K562 (cell line): ENCODE measurements around the gene FRMPD1. TPM values are rescaled to one million over a fixed set of nuclear protein-coding genes. Genes with fewer than 3 reads are reported as not detected.

ENCODE experiments used
- BMI1 ChIP-seq: fragments of 150-350 bp; IDR thresholded peaks from 2 replicates; pipeline ENCODE4 v1.6.1; 2014; ENCODE audit warnings: low read length
- DMBX1 ChIP-seq: fragments of 250-450 bp; sonication (Bioruptor Pico); IDR thresholded peaks from 2 replicates; pipeline ENCODE4 v1.8.0; 2022; ENCODE audit warnings: inconsistent platforms, mild to moderate bottlenecking, moderate library complexity, borderline replicate concordance
- JUN ChIP-seq, 2 experiments: sonication (generic) in 1 of 2; formaldehyde crosslinking in 1 of 2; IDR thresholded peaks; 2 replicates each; pipeline versions ENCODE4 v1.6.1 to v1.8.0; 2012 to 2022; ENCODE audit warnings: borderline replicate concordance in 2 of 2, mild to moderate bottlenecking in 2 of 2, improper control_type of control experiment in 1 of 2, low read depth in 1 of 2, low read length in 1 of 2, missing genetic modification reagents in 1 of 2
- MGA ChIP-seq: fragments of 450-650 bp; IDR thresholded peaks from 2 replicates; pipeline ENCODE4 v1.6.1; 2016; ENCODE audit warnings: mild to moderate bottlenecking, moderate library complexity
- NR4A1 ChIP-seq, 2 experiments: fragments of 250-450 bp in 1 of 2; fragments of 450-650 bp in 1 of 2; sonication (Bioruptor Pico) in 1 of 2; IDR thresholded peaks; 2 replicates each; pipeline versions ENCODE4 v1.4.0 to v1.6.1; 2016 to 2020; ENCODE audit warnings: mild to moderate bottlenecking in 2 of 2, missing compliant biosample characterization in 1 of 2, missing genetic modification characterization in 1 of 2, moderate library complexity in 1 of 2
- PML ChIP-seq: IDR thresholded peaks from 2 replicates; pipeline ENCODE4 v1.6.1; 2012; ENCODE audit warnings: low read length, inconsistent platforms
- RUNX1 ChIP-seq: sonication (generic); IDR thresholded peaks from 2 replicates; pipeline ENCODE4 v1.6.1; 2016; ENCODE audit warnings: antibody characterized with exemption, low read depth
- TAF1 ChIP-seq: IDR thresholded peaks from 2 replicates; pipeline ENCODE4 v1.6.1; 2011; ENCODE audit warnings: mild to moderate bottlenecking, low read length, moderate library complexity; ENCODE audit not compliant: insufficient read depth, control insufficient read depth, severe bottlenecking; ENCODE audit errors: extremely low read depth
- ZSCAN32 ChIP-seq: fragments of 450-650 bp; formaldehyde crosslinking; IDR thresholded peaks from 2 replicates; pipeline ENCODE4 v1.4.0; 2020; ENCODE audit warnings: mild to moderate bottlenecking, moderate library complexity
- polyA plus RNA-seq, 8 experiments: library from polyadenylated mRNA; depleted of rRNA in 4 of 8; stranded (reverse) in 5 of 8; unstranded in 3 of 8; fragments of >200 nt; fragmentation: Nextera tagmentation in 2 of 8; fragmentation: Illumina TruSeq in 1 of 8; extraction: Ambion mirVana in 2 of 8; extraction: Trizol in 1 of 8; gene quantifications; 2 replicates each; pipeline versions ENCODE4 v1.2.1 to v1.2.3, GENCODE V29; 2011 to 2014; ENCODE audit warnings: inconsistent platforms in 1 of 8, missing spikeins in 1 of 8
- total RNA-seq, 7 experiments: library from RNA; depleted of rRNA in 6 of 7; stranded (reverse); fragments of >200 nt in 6 of 7; fragmentation: Illumina TruSeq in 2 of 7; extraction: Trizol in 2 of 7; gene quantifications; 2 replicates each; pipeline versions ENCODE4 v1.2.1 to v1.2.3, GENCODE V29; 2011 to 2021; ENCODE audit warnings: low replicate concordance in 1 of 7
- TF ChIP-seq, protein P1 (sequence below): sonication (generic); formaldehyde crosslinking; IDR thresholded peaks from 2 replicates; pipeline ENCODE4 v1.5.0; 2020; ENCODE audit warnings: missing genetic modification reagents
- TF ChIP-seq, protein P2 (sequence below): IDR thresholded peaks from 2 replicates; pipeline ENCODE4 v1.6.1; 2011; ENCODE audit warnings: borderline replicate concordance, low read depth, mild to moderate bottlenecking, moderate library complexity, low read length; ENCODE audit not compliant: insufficient read depth, poor library complexity, severe bottlenecking

Gene FRMPD1
- total and polyA plus RNA-seq, 9 of the 15 experiments (the other 6 are each of a cell fraction or from before 2014, with no cell fraction given) = not detected

GRCh38 chr9:37753489-37754190, 102.9 kb downstream of the FRMPD1 start, which contains the start of gene TRMT10B (continued):
- TF ChIP-seq MGA (no peak), BMI1 (no peak), ZSCAN32 (CRISPR knock-in tag) (no peak), JUN (IDR thresholded peaks at IDR 0.05; ENCODE audit: borderline replicate concordance, low read depth, low read length) (no peak), JUN (CRISPR knock-in tag; IDR thresholded peaks at IDR 0.05; ENCODE audit: borderline replicate concordance) (no peak), DMBX1 (CRISPR knock-in tag) (no peak), NR4A1 (CRISPR knock-in tag; IDR thresholded peaks at IDR 0.05) (no peak), NR4A1 (tag; IDR thresholded peaks at IDR 0.05) (no peak), TAF1 (peak; percentile 57), RUNX1 (no peak), PML (no peak)
- TF ChIP-seq, protein P1, sequence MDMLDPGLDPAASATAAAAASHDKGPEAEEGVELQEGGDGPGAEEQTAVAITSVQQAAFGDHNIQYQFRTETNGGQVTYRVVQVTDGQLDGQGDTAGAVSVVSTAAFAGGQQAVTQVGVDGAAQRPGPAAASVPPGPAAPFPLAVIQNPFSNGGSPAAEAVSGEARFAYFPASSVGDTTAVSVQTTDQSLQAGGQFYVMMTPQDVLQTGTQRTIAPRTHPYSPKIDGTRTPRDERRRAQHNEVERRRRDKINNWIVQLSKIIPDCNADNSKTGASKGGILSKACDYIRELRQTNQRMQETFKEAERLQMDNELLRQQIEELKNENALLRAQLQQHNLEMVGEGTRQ (CRISPR knock-in tag) = peak; percentile 44
- TF ChIP-seq, protein P2, sequence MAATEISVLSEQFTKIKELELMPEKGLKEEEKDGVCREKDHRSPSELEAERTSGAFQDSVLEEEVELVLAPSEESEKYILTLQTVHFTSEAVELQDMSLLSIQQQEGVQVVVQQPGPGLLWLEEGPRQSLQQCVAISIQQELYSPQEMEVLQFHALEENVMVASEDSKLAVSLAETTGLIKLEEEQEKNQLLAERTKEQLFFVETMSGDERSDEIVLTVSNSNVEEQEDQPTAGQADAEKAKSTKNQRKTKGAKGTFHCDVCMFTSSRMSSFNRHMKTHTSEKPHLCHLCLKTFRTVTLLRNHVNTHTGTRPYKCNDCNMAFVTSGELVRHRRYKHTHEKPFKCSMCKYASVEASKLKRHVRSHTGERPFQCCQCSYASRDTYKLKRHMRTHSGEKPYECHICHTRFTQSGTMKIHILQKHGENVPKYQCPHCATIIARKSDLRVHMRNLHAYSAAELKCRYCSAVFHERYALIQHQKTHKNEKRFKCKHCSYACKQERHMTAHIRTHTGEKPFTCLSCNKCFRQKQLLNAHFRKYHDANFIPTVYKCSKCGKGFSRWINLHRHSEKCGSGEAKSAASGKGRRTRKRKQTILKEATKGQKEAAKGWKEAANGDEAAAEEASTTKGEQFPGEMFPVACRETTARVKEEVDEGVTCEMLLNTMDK = no peak
